Measurements from ENCODE around the gene RAD23A. TPM values are rescaled to one million over a fixed set of nuclear protein-coding genes. Genes with fewer than 3 reads are reported as not detected.
"Not testable (repeated sequence)": the region's sequence is repeated elsewhere in the genome, so short reads cannot be mapped to it uniquely, and the experiment has no call there.

The RAD23A gene
- polyA plus RNA-seq, 3 donors, result 58.1 to 159 (median 133) TPM

DNA sequence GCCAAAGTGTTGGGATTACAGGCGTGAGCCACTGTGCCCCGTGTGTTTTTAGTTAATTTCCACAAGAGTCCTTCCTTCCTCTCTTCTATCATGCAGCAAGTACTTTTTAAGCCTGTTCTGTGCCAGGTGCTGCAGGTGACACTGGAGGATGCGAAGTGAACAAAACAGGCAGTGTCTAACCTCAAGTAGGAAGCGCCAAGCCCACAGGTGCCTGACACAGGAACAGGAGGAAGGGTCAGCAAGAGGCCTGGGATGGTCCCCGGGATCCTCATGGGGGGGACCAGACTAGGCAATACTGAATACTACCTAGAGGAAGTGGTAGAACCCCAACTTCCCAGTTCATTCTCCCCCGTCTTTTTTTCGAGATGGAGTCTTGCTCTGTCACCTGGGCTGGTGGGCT lies 9.1 kb upstream of the RAD23A start:
- 49 to 79% (median 51%) methylated on average over 7 of the region's 7 CpGs for WGBS, 3 donors
- H3K27ac ChIP-seq (ENCODE audit: low read depth, low read length), result no peak overlapping the region

DNA sequence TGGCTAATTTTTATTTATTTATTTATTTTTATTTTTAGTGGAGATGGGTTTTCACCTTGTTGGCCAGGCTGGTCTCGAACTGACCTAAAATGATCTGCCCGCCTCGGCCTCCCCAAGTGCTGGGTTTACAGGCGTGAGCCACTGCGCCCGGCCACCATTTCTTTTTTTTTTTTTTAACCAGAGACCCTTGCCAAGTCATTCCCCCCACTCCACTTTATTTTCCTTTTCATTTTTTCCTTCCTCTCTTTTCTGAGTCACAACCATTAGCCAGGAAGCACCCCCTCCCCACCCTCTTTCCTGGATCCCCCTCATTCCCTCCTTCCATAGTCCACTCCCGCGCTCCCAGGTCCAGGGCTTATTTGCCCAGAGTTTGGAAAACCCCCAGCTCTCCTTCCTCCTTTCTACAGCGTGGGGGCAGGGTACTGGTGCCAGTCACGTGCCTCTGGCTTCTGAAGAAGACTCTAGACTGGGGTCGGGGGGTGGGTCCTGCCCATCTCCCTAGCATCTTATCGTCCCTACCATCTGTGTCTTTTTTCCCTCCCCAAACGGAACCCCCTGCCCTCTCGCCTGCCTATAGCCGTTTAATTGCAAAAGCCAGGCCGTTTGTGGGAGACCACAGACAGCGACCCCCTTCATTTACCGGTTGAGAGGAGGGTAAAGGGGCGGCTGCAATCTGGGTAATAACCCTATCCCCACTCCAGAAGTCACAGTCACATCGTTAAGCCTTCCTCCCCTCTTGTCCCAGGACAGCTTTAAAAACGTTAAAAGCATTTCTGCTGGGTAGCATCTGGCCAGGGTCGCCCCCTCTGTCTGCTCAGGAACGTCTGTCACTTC lies 8.4 kb upstream of the RAD23A start:
- WGBS, 3 donors, result 14 to 25% (median 19%) methylated on average over 23 of the region's 23 CpGs
- no peak overlapping the region for H3K27ac ChIP-seq (ENCODE audit: low read depth, low read length)

DNA sequence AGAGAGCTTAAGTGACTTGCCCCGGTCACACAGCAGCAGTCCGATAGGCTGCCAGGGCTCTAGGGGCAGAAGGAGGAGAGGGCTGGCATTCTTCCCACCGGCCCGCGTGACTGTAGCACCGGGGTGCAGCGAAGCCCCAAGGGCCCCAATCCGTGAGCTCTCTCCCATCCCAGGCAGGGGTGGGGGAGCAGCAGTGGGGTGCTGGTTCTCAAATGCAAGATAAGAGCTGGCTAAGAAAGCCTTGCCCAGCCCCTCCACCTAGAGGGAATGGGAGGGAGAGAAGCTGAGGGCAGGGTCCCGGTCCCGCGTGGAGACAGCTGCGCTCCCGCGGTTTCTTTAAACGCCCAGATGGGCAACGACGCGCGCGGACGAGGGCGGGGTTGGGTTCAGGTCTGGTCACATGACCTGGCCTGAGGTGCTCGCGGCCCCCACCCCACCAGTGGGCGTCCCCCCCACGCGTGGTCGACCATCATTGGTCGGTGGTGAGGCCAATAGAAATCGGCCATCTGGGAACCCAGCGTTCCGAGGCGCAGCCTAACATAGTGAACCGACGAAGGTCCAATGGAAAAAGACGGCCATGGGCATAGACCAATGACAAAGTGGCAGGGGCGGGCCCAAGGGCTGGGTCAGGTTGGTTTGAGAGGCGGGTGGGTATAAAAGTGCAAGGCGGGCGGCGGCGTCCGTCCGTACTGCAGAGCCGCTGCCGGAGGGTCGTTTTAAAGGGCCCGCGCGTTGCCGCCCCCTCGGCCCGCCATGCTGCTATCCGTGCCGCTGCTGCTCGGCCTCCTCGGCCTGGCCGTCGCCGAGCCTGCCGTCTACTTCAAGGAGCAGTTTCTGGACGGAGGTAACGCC lies 7.5 kb upstream of the RAD23A start, which contains the start of gene CALR:
Gene CALR (plus strand): TSS at position 683 of the 852 bp plus-strand sequence. CDS start 71 bp downstream, at position 754.
- WGBS, 3 donors, result 0% methylated on average over 63 of the region's 63 CpGs
- H3K27ac ChIP-seq (ENCODE audit: low read depth, low read length), result no peak within 1 kb of the TSS

DNA sequence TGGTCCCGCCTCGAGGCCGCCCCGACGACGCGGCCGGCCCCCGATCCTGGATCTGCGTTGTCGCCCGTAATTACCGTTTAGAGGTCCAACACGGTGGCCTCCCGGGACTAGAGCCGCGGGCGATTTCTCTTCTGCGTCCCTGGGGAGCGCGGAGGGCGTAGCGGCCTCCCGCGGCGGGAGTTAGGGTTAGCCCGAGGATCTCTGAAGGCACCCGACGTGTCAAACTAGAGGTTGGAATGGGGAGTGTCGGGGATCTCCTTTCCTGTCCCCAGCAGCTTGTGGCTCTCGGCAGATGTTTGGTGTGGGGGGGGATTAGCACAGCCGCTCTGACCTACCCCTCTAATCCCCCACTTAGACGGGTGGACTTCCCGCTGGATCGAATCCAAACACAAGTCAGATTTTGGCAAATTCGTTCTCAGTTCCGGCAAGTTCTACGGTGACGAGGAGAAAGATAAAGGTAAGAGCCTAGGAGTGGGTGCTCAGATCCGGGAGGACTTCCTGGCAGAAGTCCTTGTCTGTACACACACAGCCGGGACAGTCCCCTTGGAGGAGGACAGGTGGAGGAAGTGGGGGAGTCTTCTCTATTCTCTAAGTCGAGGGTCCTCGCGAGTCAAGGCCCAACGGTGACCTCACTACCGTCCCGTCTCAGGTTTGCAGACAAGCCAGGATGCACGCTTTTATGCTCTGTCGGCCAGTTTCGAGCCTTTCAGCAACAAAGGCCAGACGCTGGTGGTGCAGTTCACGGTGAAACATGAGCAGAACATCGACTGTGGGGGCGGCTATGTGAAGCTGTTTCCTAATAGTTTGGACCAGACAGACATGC lies 6.7 kb upstream of the RAD23A start:
- 0 to 1% (median 1%) methylated on average over 44 to 54 of the region's 54 CpGs for WGBS, 3 donors
- H3K27ac ChIP-seq (ENCODE audit: low read depth, low read length), result no peak overlapping the region

DNA sequence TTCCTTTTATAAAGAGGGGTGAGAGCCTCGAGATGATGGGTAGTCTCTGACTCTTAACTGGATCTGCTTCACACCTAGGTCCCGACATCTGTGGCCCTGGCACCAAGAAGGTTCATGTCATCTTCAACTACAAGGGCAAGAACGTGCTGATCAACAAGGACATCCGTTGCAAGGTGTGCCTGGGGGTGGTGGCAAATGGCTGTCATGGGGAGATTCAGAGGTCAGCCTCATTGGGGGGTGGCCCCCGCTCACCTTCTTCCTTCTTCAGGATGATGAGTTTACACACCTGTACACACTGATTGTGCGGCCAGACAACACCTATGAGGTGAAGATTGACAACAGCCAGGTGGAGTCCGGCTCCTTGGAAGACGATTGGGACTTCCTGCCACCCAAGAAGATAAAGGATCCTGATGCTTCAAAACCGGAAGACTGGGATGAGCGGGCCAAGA lies 5.7 kb upstream of the RAD23A start:
- H3K27ac ChIP-seq (ENCODE audit: low read depth, low read length), result no peak overlapping the region
- 34 to 45% (median 42%) methylated on average over 10 of the region's 10 CpGs for WGBS, 3 donors

DNA sequence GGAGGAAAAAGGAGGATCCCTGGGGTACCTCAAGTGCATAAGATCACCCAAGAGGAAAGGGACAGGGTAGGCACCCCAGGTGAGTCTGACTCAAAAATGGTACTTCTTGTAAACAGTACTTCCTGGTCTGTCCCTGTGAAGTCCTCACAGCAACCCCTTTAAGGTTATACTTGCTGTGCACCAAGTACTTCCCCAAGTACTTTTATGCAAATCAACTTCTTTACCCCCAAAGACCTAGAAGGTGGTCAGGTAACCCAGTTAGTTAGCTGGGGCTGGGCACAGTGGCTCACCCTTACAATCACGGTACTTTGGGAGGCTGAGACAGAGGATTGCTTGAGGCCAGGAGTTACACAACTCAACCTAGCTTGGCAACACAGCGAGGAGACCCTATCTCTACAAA lies 4.8 kb upstream of the RAD23A start:
- no peak overlapping the region for H3K27ac ChIP-seq (ENCODE audit: low read depth, low read length)
- 44 to 64% (median 60%) methylated on average over 2 of the region's 2 CpGs for WGBS, 3 donors

DNA sequence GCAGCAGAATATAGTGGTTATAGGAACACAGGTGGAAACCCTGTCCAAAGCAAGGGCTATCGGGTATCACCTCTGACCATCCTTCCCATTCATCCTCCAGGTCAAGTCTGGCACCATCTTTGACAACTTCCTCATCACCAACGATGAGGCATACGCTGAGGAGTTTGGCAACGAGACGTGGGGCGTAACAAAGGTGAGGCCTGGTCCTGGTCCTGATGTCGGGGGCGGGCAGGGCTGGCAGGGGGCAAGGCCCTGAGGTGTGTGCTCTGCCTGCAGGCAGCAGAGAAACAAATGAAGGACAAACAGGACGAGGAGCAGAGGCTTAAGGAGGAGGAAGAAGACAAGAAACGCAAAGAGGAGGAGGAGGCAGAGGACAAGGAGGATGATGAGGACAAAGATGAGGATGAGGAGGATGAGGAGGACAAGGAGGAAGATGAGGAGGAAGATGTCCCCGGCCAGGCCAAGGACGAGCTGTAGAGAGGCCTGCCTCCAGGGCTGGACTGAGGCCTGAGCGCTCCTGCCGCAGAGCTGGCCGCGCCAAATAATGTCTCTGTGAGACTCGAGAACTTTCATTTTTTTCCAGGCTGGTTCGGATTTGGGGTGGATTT lies 2.1 kb upstream of the RAD23A start:
- WGBS, 3 donors, result 64 to 71% (median 71%) methylated on average over 18 of the region's 18 CpGs
- no peak overlapping the region for H3K27ac ChIP-seq (ENCODE audit: low read depth, low read length)

DNA sequence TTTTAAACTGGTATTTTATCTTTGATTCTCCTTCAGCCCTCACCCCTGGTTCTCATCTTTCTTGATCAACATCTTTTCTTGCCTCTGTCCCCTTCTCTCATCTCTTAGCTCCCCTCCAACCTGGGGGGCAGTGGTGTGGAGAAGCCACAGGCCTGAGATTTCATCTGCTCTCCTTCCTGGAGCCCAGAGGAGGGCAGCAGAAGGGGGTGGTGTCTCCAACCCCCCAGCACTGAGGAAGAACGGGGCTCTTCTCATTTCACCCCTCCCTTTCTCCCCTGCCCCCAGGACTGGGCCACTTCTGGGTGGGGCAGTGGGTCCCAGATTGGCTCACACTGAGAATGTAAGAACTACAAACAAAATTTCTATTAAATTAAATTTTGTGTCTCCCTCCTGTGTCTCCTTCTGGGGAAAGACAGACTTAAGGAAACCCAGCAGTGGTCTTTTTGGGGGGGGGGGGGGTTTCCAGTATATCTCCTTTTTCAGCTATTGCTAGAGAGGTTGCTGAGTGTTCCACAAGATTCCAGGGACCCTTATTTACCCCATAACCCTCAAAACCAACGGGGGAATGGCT lies 1.5 kb upstream of the RAD23A start:
- 60 to 64% (median 63%) methylated on average over 2 of the region's 2 CpGs for WGBS, 3 donors
- H3K27ac ChIP-seq (ENCODE audit: low read depth, low read length), result no peak overlapping the region

DNA sequence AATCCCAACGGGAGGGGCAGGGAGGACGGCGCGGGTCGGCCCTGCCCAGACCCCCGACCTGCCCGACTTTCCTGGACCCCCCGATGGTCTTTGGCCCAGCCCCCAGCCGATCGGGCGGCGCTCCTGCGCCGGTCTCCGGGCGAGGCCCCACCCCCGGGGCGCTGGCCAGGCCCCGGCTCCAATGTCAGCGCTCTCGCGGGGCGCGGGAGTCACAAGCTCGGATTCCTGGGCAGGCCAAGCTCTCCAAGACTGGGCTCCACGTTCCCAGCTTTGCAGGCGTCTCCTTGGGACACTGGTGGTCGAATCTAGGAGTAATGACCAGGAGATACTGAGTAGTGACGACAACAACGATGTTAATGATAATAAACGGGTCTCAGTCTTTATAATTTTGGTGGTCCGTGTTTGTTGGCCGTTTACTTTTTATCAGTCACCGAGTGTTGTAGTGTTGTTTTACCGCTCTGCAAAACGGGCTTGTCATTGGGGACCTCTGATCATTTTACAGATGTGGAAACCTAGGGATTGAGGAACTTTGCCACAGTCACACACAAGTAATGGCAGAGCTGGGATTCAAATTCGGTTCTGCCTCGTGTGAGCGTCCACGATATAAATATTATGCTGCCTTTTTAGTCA lies 545 bp downstream of the RAD23A start:
- 1% methylated on average over 29 to 40 of the region's 40 CpGs for WGBS, 3 donors
- H3K27ac ChIP-seq (ENCODE audit: low read depth, low read length), result peak overlapping the region; percentile 62

DNA sequence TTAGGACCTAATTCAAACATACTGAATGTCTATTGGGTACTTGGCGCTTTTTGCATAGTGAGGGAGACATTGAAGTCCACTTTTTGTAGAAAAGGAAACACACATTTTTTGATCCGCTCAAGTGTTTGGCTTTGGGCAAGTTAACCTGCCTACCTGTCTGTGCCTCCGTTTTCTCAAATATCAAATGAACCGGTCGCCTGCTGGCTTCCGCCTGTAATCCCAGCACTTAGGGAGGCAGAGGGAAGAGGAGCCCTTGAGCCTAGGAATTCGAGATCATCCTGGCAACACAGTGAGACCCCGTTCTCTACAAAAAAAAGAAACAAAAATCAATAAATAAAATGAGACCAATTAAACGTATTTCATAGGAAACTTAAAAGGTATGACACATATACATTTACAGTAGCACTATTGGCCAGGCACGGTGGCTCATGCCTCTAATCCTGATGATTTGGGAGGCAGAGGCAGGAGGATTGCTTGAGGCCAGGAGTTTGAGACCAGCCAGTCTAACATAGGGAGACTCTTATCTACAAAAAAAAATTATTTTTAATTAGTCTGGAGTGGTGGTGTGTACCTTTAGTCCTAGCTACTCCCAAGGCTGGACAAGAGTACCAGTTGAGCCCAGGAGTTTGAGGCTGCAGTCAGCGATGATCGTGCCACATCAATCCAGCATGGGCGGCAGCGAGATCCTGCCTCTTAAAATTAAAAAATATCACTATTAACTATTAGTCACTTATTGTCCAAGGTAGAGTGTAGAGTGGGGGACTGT lies 1.3 kb downstream of the RAD23A start:
- no peak overlapping the region for H3K27ac ChIP-seq (ENCODE audit: low read depth, low read length)
- 52 to 71% (median 64%) methylated on average over 14 of the region's 14 CpGs for WGBS, 3 donors

DNA sequence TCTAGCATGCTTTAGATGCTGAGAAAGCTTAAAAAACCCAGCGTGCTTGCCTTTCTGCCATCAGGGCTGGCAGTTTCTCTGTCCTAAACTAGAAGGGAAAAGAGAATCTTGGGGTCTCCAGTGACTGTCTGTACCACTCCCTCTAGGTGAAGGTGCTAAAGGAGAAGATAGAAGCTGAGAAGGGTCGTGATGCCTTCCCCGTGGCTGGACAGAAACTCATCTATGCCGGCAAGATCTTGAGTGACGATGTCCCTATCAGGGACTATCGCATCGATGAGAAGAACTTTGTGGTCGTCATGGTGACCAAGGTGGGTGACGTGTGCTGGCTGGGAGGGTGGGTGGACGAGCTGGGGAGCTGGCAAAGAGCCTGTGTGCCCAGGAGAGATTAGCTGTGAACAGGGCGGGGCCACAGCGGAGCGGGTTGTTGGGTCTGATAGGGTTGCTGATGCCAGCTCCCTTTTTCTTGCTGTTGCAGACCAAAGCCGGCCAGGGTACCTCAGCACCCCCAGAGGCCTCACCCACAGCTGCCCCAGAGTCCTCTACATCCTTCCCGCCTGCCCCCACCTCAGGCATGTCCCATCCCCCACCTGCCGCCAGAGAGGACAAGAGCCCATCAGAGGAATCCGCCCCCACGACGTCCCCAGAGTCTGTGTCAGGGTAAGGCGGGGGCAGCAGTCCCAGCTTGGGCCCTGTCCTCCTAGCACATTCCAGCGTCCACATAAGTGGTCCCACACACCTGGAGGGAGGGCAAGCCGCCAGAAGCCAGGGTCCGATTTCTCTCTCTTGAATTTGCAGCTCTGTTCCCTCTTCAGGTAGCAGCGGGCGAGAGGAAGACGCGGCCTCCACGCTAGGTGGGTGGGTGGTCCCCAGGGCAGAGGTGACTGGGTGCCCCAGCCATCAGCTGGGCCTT lies 2.3 kb downstream of the RAD23A start:
- WGBS, 3 donors, result 78 to 90% (median 85%) methylated on average over 28 of the region's 28 CpGs
- no peak overlapping the region for H3K27ac ChIP-seq (ENCODE audit: low read depth, low read length)

DNA sequence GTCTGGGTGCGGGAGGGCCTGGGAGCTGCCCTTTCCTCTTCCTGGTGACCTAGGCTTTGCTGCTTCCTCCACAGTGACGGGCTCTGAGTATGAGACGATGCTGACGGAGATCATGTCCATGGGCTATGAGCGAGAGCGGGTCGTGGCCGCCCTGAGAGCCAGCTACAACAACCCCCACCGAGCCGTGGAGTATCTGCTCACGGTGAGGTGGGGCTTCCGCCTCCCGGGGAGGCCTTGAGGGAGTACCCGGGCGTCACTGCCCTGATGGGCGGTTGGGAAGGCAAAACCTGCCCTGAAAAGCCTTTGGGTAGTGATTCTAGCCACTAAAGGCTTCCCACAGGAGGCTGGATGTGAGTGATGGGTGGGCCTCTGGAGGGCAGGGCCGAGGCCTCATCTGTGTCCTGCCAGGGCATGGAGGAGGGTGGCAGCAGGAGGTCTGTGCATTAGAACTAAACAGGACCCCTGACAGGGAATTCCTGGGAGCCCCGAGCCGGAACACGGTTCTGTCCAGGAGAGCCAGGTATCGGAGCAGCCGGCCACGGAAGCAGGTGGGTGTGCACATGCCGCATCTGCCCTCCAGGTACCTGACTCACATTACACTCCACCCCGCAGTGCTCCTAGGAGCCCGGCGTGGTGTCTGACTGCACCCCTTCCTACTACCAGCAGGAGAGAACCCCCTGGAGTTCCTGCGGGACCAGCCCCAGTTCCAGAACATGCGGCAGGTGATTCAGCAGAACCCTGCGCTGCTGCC lies 3.1 kb downstream of the RAD23A start:
- H3K27ac ChIP-seq (ENCODE audit: low read depth, low read length), result no peak overlapping the region
- 91 to 94% (median 93%) methylated on average over 30 of the region's 30 CpGs for WGBS, 3 donors

DNA sequence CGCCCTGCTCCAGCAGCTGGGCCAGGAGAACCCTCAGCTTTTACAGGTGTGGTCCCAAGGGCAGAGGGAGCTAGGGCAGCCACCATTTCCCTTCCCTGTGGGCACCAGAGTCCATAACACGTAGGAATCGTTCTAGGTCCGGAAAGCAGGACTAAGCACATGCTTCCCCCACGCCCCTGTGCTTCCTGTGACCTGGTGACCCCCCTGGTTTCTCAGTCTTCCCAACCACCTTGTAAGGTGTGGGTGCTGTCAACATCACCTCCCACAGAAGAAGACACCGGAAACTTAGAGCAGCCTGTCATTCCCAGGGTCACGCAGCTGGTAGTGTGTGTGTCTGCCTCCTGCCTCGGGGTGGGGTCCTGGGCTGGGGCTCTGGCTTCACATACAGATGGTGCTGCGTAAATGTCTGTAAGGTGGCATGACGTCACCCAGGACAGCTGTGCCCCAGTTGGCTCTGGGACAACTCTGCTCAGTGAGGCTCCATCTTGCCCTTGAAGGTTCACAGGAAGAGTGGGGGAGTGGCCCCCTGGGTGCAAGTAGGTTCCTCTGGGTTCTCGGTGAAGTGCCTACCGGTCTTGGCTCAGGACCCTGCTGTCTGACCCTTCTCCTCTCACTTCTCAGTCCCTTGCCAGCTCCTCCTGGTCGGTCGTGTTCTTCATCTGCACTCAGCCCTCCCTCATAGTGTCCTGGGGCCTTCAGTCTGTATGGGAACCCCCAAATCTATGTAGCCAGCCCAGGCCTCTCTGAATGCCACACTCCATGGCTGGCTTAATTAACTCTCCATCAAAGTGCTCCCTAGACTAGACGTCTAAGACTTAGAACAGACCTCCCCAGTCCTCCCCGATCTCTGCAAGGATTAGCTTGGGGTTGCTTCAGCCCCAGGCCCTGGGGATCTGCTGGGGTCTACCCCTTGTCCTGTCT lies 4.0 kb downstream of the RAD23A start:
- 76 to 87% (median 79%) methylated on average over 15 to 16 of the region's 16 CpGs for WGBS, 3 donors

DNA sequence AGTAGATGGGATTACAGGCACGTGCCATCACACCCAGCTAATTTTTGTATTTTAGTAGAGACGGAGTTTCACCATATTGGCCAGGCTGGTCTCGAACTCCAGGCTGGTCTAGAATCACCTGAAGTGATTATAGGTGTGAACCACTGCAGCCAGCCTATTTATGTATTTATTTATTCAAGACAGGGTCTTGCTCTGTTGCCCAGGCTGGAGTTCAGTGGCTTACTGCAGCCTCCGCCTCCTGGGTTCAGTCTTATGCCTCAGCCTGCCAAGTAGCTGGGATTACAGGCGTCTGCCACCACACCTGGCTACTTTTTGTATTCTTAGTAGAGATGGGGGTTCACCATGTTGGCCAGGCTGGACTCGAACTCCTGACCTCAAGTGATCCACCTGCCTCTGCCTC lies 6.4 kb downstream of the RAD23A start:
- H3K27ac ChIP-seq (ENCODE audit: low read depth, low read length), result not testable (repeated sequence)
- WGBS, 3 donors, result 94 to 95% (median 95%) methylated on average over 6 of the region's 6 CpGs

More for the DNA sequence above, 4.0 kb downstream of the RAD23A start:
- H3K27ac ChIP-seq (ENCODE audit: low read depth, low read length), result no peak overlapping the region
